NCI-H526 (cell line): ENCODE results near the gene KLHDC10.
"Not testable (repeated sequence)": the region's sequence is repeated elsewhere in the genome, so short reads cannot be mapped to it uniquely, and the experiment has no call there.

Experiments
- DNase-seq, 2 experiments: peaks; one replicate each; lab custom pipeline; 2025; lab: John Stamatoyannopoulos, UW

KLHDC10 gene

GRCh38 chr7:130079846-130080394 is 9.6 kb downstream of the KLHDC10 start:
- DNase-seq: no peak

- not testable (repeated sequence) for DNase-seq
These were observed 13.2 kb downstream of the KLHDC10 start for GRCh38 chr7:130083497-130083896.

GRCh38 chr7:130084037-130084875 is 13.9 kb downstream of the KLHDC10 start:
- DNase-seq: no peak

- not testable (repeated sequence) for DNase-seq
These were observed 14.9 kb downstream of the KLHDC10 start for GRCh38 chr7:130085235-130085634.

- no peak for DNase-seq
These were observed 16.6 kb downstream of the KLHDC10 start for GRCh38 chr7:130086938-130087337.

- no peak for DNase-seq
These were observed 17.0 kb downstream of the KLHDC10 start for GRCh38 chr7:130087364-130087763.

GRCh38 chr7:130090745-130091532 is 20.6 kb downstream of the KLHDC10 start:
- no peak for DNase-seq

GRCh38 chr7:130091999-130092398 is 21.7 kb downstream of the KLHDC10 start:
- DNase-seq: no peak

- no peak for DNase-seq
These were observed 22.3 kb downstream of the KLHDC10 start for GRCh38 chr7:130092598-130092997.

- DNase-seq: no peak
These were observed 25.5 kb downstream of the KLHDC10 start for GRCh38 chr7:130095812-130096211.

- DNase-seq: no peak
These were observed 26.0 kb downstream of the KLHDC10 start for GRCh38 chr7:130096243-130096827.

- DNase-seq: no peak
These were observed 29.0 kb downstream of the KLHDC10 start for GRCh38 chr7:130099331-130099730.

- no peak for DNase-seq
These were observed 32.3 kb downstream of the KLHDC10 start for GRCh38 chr7:130102588-130102987.

- no peak for DNase-seq
These were observed 37.8 kb downstream of the KLHDC10 start for GRCh38 chr7:130107949-130108674.

- no peak for DNase-seq
These were observed 38.5 kb downstream of the KLHDC10 start for GRCh38 chr7:130108809-130109208.

GRCh38 chr7:130112093-130112492 is 41.8 kb downstream of the KLHDC10 start:
- DNase-seq: no peak

- no peak for DNase-seq
These were observed 42.5 kb downstream of the KLHDC10 start for GRCh38 chr7:130112662-130113425.

- not testable (repeated sequence) for DNase-seq
These were observed 43.1 kb downstream of the KLHDC10 start for GRCh38 chr7:130113426-130113805.

- DNase-seq: no peak
These were observed 43.6 kb downstream of the KLHDC10 start for GRCh38 chr7:130113887-130114286.

GRCh38 chr7:130114374-130114773 is 44.0 kb downstream of the KLHDC10 start:
- DNase-seq: no peak

- DNase-seq: no peak
These were observed 44.4 kb downstream of the KLHDC10 start for GRCh38 chr7:130114776-130115175.
